SK-N-SH (cell line): ENCODE results near the gene AUH.

Experiments
- CTCF ChIP-seq: fragments of 200-600 bp; sonication (generic); IDR thresholded peaks from 2 replicates; pipeline ENCODE4 v1.6.1; 2017; ENCODE audit warnings: antibody characterized with exemption, mild to moderate bottlenecking, moderate library complexity
- EP300 ChIP-seq, 2 experiments: IDR thresholded peaks; 2 replicates each; pipeline versions ENCODE4 v1.4.0 to v1.6.1; 2012; ENCODE audit warnings: borderline replicate concordance in 1 of 2, low read depth in 1 of 2, low read length in 1 of 2

GRCh38 chr9:91177661-91178280, 183.9 kb downstream of the AUH start:
- TF ChIP-seq EP300 (IDR thresholded peaks at IDR 0.05; ENCODE audit: borderline replicate concordance in 1 of 2, low read depth in 1 of 2, low read length in 1 of 2) (no peak), CTCF (no peak)
